Lung microvascular endothelial cell (primary cell): ENCODE measurements around the gene SCFD2. TPM values are rescaled to one million over a fixed set of nuclear protein-coding genes. Genes with fewer than 3 reads are reported as not detected.
"Not testable (repeated sequence)": the region's sequence is repeated elsewhere in the genome, so short reads cannot be mapped to it uniquely, and the experiment has no call there.

Experiments
- DNase-seq, 2 donors: peaks; one replicate each; pipeline versions ENCODE4 v3.0.0 to v3.0.0-alpha.2; 2010; ENCODE audit warnings: low read depth in 2 of 2
- total RNA-seq: library from RNA; depleted of rRNA; stranded (reverse); fragments of >200 nt; gene quantifications from 2 replicates; pipeline ENCODE4 v1.2.1, GENCODE V29; 2014

The SCFD2 gene
- total RNA-seq, 1 donor from 2014 or later: 11.3 TPM

DNA sequence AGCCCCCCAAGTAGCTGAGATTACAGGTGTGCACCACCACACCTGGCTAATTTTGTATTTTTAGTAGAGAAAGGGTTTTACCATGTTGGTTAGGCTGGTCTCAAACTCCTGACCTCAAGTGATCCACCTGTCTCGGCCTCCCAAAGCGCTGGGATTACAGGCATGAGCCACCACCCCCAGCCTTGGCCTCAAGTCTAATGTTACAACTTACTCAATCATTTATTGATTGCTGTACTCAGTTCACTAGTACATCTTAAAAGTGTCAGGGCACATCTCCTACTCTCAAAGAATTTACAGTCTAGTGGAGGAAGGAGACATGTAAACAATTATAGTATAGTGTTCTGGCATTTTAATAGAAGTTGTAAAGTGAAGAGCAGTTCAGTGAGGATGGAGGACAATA, 19.5 kb downstream of the SCFD2 start:
- not testable (repeated sequence) for DNase-seq

DNA sequence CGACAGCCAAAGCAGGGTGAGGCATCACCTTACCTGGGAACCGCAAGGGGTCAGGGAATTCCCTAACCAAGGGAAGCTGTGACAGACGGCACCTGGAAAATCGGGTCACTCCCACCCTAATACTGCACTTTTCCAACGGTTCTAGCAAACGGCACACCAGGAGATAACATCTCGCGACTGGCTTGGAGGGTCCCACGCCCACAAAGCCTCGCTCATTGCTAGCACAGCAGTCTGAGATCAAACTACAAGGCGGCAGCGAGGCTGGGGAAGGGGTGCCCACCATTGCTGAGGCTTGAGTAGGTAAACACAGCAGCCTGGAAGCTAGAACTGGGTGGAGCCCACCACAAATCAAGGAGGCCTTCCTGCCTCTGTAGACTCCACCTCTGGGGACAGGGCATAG, 25.7 kb downstream of the SCFD2 start:
- not testable (repeated sequence) for DNase-seq

DNA sequence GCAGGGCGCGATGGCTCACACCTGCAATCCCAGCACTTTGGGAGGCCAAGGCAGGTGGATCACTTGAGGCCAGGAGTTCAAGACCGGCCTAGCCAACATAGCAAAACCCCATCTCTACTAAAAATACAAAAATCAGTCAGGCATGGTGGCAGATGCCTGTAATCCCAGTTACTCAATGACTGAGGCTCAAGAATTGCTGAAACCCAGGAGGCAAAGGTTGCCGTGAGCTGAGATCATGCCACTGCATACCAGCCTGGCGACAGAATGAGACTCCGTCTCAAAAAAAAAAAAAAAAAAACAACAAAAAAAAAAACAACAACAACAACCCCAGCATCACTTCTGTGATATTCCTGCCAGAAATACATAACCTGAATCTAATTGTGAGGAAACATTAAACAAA, 30.9 kb downstream of the SCFD2 start:
- DNase-seq: not testable (repeated sequence)

DNA sequence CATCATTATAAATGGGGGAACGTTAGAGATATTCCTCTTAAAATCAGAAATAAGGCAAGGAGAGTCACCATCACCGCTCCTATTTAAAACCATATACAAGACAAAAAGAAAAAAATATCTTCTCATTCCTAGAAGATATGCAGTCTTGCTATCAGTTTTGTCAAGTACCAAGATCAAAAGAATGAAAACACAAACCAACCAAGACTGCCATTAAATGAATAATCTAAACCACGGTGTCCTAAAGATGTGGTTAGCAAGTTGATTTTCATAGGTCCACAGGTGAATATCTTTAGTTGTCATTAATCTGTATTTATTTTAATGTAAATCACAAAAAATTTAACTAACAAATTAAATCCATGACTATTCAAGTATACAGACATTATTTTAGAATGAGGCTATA, 39.3 kb downstream of the SCFD2 start:
- no peak for DNase-seq

DNA sequence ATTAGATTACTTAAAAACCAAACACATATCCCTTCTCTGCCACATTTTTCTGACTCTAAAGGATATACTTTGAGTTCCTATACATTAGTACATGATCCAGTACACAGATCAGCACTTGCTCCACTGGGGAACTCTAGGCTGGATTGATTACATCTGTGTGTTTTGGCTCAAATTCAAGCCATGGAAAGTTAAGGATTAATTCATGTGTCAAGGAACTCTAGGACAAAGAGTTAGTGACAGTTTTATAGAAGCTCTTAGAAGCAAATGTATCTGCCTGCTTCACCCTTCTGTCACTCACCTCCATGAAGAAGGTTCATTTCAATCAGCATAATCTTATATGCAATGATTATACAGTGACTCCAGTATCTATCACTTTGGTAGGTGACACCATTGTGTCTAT, 43.2 kb downstream of the SCFD2 start:
- peak; percentile 19 to 22 for DNase-seq

DNA sequence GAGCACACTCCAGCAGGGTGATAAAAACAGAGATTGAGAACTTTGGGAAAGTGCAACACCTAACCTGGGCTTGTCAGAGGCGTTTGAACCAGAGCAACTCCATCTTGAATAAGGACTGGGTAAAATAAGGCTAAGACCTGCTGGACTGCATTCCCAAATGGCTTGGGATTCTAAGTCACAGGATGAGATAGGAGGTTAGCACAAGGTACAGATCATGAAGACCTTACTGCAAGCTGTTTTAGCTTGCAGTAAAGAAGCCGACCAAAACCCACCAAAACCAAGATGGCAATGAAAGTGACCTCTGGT, 43.9 kb downstream of the SCFD2 start:
- DNase-seq: no peak

DNA sequence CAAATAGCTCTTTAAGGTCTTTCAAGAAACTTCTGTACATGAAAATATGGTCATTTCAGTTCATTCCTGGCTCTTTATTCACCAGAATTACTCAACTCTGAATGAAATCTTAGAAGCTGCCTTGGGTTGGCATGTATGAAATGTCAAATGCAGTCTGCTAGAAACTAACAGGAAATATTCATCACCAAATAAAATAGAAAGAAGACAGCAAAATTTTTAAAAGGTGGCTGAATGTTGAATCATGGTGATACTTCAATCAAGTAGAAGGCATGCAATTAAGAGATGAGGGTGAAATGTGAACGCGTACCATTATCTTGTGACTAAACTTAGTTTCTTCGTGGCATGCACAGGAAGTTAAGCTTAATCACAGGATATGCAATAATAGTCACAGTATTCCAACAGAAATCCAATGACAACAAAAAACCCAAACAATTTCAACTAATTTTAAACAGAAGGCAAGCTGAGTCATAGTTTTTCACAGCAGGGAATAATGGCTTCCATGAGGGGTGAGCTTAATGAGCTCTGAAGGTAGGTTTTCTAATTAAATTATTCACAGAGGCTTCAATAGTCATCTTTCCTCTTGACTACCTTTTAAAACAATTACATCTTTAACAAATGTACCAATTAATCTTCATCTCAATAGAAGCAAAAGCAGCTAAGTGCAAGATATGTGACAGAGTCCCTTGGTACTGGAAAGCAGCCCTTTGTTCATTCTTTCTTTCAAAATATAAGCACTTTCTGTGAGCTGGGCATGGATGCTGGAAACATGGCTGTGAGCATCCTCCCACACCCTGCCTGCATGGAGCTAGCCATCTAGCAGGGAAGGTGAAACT, 44.5 kb downstream of the SCFD2 start:
- DNase-seq: peak; percentile 83 to 96

DNA sequence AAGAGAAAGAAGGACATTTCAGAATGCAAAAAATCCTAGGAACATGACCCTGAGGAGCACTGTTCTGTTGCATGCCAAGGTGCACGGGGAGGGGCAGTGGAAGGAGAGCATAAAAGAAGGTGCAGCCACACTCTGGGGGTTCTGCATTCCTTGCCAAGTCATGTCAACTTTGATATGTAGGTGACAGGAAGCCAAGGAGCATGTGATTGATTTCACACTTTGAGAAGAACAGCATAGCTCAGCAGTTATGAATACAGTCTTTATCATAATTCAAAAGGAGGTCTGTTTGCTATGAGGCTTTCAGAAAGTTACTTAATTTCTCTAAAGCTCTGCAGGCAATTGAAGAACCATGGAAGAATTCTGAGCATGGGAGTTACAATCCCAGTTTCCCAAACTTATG, 50.6 kb downstream of the SCFD2 start:
- DNase-seq: no peak

DNA sequence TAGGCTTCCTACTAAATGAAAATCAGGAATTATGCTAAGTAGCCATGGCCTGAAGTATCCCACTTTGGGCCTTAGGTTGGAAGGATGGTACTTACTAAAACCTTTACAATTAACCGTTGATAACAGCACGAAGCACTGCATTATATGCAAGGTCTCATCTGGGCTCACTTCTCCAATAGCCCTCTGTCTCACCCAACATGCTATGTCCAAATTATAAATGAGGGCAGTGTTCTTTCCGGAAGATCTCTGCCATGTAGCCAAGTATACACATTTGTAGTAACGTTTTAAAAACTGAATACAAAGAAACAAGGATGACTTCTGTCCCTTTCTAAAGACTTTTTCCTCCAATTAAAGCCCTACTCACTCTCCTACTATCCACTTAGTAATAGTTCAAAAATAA, 51.6 kb downstream of the SCFD2 start:
- no peak for DNase-seq

DNA sequence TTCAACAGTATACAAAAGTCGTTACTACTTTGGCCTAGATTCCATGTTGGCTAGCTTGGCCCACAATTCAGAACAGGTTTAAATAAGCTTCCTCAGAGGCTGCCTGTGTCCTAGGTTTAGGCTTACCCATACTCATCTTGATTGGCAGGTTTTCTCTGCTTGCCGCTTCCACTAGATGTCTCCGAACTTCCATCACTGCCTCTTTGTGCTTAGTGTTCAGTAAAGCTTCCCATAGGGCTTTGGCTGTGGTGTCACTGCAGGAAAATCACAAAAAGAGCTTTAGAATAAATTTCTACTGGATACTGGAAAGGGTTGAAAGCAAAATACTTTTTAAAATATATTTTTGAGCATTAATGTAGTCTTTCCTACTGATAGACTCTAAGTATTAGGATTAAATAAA, 52.4 kb downstream of the SCFD2 start:
- DNase-seq: peak; percentile 3 to 54

DNA sequence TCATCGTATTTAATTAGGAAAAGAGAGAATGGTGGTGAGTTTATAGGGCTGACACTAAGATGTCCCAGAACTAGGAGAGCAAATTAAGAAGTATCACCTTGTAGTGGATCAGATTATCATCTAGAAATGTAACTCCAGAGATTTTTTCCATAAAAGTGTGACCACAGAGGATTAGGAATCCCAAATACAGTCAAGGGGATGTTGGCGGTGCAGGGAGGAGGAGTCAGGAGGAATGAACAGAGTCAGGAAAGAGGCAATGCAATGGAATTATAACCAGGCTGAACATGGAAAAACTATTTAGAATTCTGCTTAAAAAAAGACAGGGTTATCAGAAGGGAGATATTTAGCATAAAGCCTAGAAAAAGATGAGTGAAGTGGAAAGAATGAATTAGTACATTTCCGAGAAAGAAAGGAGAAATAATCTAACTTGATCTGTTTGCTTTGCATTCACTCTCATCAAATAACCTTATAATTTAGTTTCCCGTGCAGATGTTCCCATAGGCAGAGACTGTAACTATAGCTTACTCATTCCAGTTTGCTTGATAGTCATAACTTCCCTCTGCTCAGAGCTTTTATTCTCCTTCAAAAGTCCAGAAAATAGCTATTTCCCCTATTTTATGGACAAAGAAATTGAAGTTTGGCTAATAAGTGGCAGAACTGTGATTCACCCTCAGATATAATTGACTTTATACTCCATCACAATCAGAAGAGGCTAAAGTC, 56.4 kb downstream of the SCFD2 start:
- no peak for DNase-seq

DNA sequence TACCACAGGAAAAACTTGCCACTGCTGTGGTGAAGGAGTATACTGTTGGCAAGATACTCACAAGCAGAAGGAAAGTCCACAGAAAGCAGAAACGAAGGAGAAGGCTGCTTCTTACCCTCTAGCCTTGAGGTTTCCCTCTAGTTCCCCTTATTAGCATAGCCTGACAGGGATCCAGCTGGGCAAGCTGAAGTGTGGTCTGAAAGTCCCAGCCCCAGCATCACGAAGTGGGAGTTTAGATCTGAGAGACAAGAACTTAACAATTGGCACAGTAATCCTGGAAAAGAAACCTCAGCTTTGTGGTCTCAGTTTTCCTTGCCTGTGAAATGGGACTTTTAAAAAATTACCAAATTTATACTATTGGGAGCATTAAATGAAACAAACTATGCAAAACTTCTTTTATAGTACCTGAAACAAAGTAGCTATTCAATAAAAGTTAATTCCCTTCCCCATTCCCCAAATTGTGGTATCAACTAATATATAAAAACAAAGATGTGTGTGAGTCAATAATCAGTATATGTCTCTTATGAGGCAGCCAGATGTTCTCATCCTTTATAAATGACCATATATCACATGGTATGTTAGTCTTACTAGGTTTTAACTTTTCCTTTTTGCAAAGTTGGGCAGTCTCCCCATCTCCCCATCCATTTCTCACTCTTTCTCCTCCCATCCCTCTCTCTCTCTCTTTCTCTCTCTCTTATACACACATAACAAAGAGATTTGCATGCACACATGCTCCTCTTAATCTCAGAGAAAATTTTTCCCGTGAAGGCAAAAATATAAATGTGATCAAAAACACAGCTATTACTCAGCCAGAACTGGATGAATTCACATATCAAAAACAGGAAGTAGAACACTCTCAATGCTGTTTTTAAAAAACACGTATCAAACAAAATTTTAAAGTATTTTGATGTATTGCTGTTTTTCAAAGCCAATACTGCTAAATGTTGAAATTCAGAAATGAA, 57.8 kb downstream of the SCFD2 start:
- DNase-seq: peak; percentile 10 to 12

DNA sequence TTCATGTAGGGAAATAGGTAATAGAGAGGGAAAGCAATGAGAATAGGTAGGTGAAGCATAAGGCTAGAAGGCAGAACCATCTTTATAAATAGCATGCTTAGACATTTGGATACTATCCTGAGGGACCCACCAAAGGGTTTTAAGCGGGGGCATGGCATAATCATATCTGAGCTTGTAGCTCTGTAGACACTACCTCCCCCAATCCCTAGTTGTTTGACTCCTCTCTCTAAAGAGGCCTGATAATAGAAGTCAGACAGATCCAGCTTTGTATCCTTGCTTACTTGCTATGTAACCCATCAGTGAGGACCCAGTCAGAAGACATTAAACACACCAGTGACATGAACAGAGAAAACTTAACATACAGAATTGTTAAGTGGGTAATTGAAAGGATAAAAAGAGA, 58.7 kb downstream of the SCFD2 start:
- peak in 1 of 2 donors; percentile 0 for DNase-seq

DNA sequence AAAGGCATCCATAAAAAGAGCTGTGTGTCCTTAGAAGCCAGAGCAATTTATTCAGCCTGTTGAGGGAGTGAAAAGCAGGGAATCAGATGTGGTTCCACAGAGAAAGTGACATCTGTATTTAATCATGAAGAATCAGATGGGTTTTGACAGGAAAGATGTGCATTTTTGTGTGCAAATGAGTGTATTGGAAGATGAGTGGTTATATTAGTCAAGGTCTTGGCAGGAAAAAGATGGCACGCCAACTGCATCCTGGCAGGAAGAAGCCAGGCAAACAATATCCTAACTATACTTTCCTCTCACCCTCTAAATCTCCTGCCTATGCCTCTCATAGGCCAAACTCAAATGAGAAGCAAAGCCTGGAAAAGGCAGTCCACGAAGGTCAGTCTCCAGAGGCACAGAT, 59.1 kb downstream of the SCFD2 start:
- DNase-seq: peak; percentile 31 to 57

DNA sequence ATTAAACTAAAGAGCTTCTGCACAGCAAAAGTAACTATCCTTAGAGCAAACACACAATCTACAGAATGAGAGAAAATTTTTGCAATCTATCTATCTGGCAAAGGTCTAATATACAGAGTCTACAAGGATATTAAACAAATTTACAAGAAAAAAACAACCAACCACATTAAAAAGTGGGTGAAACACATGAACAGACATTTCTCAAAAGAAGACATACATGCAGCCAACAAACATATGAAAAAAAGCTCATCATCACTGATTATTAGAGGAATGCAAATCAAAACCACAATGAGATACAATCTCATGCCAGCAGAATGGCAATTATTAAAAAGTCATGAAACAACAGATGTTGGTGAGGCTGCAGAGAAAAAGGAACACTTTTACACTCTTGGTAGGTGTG, 73.7 kb downstream of the SCFD2 start:
- DNase-seq: not testable (repeated sequence)

DNA sequence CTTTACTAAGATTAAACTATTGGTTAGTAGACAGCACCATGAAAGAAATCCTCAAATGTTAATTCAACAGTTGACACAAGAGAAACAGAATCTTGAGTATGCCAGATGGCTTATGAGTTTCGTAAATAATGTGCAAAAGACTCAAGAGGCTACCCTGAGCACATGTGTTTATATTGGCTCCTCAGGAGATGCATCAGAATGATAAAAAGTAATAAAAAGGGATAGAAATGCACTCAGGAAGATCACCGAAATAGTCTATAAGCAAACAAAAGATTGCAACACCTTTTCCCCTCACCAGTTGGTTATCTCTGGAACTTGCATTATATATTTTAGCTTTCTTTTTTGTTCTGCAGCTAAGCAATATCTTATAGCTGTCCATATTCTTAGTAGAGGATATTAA, 84.4 kb downstream of the SCFD2 start:
- DNase-seq: no peak

DNA sequence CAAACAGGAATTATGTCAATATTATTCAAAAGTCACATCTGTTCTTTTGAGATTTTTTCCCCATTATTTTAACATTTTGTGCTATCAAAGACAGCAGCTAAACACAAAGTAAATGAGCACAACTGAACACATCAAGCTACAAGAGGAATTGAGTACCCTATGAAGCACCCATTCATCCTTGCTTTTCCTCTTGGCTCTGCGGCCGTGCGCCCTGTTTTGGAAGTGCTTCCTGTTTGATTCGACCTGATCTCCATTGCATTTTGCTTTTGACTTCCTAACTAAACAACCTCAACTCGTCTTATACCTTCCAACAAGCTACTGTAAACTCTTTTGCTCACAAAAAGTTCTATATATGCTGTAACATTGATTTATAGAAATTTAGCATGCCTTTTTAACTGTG, 85.0 kb downstream of the SCFD2 start:
- DNase-seq: no peak

DNA sequence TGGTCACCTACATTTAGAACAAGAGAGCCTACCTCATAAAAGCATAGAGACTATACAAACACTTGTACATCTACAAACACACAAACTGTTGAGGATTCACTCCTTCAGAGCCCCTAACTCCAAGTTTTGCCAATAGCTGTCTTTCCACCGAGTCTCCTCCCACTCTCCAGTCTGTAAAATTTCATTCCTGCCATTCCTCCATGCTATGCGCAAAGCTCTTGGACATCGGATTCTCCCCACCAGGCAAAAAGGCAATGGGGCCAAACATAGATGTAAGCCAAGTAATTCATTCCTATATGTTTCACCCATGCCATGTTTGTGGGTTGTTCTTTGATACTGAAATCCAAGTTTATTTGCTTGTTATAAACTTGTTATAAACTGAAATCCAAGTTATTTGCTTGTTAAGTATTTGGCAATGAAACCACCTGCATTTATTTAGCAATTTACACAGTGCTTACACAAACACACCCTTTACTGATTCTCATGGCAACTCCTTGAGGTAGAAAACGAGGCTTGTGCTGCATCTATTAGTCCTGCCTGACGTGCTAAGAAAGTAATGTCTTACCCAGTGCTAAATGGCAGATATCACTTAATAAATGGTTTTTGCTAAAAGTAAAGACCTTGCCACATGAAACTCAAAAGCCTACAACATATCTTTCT, 91.1 kb downstream of the SCFD2 start:
- DNase-seq: no peak

DNA sequence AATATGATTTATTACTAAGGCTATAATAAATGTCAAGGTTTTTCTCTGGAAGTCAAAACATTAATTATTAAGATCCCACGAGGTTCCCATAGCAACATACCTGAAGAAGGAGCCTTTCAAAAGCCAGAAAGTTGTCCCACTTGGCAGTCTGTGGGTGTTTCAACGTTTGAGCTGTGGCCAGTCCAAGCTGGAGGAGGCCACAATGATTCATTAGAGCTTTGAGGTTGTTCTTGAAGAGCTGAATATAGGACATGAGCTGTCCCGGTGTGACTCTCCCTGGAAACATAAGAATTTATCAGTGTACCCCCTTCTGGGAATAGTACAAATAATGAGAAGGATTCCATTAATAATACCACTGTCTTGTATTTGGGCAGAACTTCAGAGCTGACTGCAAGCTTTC, 92.1 kb downstream of the SCFD2 start:
- DNase-seq: no peak

DNA sequence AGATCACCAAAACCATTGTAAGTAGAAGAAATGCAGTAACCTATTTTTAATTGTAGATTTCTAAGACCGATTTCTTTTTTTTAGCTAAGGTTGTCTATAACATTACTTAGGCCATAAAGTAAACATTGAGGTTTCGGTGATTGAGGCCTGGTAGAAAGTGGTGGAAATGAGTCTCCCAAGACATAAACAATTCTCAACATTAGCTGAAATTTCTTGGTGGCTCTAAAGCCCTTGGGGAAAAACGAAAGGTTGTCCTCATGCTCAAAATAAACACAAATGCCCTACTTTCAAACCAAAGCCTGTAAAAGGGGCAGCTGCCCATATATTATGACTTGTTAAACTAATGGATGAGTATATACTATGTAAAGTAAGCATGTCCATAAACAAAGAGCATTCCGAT, 98.8 kb downstream of the SCFD2 start:
- DNase-seq: peak in 1 of 2 donors; percentile 19

DNA sequence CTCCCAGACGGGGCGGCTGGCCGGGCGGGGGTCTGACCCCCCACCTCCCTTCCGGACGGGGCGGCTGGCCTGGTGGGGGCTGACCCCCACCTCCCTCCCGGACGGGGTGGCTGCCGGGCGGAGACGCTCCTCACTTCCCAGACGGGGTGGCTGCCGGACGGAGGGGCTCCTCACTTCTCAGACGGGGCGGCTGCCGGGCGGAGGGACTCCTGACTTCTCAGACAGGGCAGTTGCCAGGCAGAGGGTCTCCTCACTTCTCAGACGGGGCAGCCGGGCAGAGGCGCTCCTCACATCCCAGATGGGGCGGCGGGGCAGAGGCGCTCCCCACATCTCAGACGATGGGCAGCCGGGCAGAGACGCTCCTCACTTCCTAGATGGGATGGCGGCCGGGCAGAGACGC, 109.9 kb downstream of the SCFD2 start:
- DNase-seq: not testable (repeated sequence)
